AG09309 (cell line): ENCODE measurements around the gene ABLIM1.
A peak's percentile ranks its signal among the peaks of the same experiment; 100 is the strongest.

Experiments
- DNase-seq: peaks from one replicate; pipeline ENCODE4 v3.0.0-alpha.2; 2010; ENCODE audit warnings: low read depth
- H3K4me3 ChIP-seq: 2 replicates; pipeline ENCODE4 v1.5.1; 2011; ENCODE audit warnings: mild to moderate bottlenecking, low read depth, low read length, moderate library complexity; ENCODE audit not compliant: control insufficient read depth
- TF ChIP-seq, protein P1 (sequence below): IDR thresholded peaks from 2 replicates; pipeline ENCODE4 v1.5.1; 2011; ENCODE audit warnings: mild to moderate bottlenecking, low read depth, low read length, inconsistent platforms; ENCODE audit not compliant: insufficient read depth, control insufficient read depth; ENCODE audit errors: missing control alignments

The ABLIM1 gene

DNA sequence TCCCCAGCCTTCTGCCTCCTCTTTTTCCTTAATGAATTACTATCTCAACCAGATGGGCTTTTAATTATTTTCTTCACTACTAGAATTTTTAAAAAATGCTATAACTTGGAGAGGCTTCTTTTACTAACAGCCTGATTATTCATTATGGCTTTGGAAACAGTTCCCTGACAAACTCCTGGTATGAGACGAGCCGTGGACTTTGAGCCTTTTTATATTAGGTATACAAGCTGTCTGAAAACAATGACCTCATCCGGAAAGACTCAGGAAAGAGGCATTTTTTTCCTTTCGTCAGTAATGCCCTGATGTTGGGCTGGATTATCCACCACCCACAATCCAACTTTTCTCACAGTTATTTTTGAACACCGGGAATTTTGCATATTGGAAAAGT is 26.7 kb upstream of the ABLIM1 start:
- no peak for DNase-seq
- H3K4me3 ChIP-seq = no peak overlapping the region
- TF ChIP-seq, protein P1, sequence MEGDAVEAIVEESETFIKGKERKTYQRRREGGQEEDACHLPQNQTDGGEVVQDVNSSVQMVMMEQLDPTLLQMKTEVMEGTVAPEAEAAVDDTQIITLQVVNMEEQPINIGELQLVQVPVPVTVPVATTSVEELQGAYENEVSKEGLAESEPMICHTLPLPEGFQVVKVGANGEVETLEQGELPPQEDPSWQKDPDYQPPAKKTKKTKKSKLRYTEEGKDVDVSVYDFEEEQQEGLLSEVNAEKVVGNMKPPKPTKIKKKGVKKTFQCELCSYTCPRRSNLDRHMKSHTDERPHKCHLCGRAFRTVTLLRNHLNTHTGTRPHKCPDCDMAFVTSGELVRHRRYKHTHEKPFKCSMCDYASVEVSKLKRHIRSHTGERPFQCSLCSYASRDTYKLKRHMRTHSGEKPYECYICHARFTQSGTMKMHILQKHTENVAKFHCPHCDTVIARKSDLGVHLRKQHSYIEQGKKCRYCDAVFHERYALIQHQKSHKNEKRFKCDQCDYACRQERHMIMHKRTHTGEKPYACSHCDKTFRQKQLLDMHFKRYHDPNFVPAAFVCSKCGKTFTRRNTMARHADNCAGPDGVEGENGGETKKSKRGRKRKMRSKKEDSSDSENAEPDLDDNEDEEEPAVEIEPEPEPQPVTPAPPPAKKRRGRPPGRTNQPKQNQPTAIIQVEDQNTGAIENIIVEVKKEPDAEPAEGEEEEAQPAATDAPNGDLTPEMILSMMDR = no peak

DNA sequence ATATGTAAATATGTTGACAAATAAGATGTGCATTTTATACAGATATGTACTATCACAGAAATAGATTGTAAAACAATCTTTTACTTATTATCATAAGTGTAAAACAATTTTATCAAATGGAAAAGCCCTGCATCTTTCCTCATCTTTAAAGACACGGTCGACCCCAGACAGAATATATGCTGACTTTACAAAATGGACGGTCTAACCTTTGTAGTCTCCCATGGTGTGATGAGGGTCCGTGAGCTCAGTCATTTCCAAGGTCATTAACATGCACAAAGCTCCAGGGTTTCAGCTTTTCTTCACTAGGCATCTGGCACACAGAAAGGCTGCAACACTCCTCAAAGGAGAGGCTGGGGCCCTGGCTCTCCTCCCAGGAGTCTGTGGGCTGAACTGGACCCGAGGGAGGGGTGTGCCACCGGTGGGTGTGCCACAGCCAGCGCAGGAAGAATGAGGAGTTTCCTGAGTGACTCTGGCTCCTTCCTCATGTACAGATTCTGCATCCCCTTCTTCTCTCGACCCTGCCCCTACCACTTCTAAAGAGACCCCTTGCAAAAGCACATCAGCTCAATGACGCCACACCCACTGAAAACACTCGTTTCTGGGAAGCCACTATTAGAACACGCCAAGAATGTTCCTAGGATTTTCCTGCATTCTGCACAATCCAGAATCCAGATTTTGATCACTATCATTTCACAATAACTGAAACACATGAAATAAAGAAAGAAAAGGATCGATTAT is 26.2 kb upstream of the ABLIM1 start:
- H3K4me3 ChIP-seq = peak overlapping the region; percentile 31
- TF ChIP-seq, protein P1 = no peak
- no peak for DNase-seq

DNA sequence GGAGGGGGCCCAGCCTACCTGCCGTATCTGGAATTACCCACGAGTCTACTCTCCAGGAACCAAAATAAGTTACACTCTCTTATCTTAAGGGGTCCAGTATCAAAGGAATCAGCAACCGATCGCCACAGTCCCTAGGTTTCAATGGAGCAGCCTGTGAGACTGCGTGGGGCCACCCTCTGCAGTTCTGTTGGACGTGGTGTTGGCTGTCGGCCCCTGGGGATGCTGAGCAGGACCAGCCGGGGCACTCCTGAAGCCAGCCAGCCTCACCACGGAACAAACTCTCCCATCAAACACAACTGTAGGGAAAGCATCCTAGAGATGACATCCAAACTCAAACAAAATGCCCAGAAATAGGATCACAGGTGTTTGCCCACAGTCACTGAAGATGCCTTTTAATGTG is 25.5 kb upstream of the ABLIM1 start:
- TF ChIP-seq, protein P1 = no peak
- DNase-seq = no peak
- H3K4me3 ChIP-seq = no peak overlapping the region

DNA sequence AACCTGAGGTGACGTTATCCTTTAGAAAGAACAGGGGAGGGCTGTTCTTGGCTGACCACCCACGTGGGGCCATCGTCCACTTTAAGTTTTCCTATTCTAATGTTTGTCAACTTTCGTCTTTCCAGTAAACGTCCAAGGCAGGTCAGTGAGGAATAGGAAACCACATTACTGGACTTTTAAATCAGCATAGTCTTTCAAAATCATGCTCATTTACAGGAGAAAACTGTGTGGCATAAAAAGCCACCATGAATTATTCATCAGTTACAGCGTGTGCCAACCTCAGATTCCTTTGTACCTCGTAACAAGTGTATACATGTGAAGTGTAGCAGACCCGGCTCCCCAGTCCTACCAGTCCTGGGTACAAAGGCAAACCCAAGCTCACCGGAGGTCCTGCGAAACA is 25.1 kb upstream of the ABLIM1 start:
- H3K4me3 ChIP-seq = no peak overlapping the region
- TF ChIP-seq, protein P1 = no peak
- DNase-seq = no peak

DNA sequence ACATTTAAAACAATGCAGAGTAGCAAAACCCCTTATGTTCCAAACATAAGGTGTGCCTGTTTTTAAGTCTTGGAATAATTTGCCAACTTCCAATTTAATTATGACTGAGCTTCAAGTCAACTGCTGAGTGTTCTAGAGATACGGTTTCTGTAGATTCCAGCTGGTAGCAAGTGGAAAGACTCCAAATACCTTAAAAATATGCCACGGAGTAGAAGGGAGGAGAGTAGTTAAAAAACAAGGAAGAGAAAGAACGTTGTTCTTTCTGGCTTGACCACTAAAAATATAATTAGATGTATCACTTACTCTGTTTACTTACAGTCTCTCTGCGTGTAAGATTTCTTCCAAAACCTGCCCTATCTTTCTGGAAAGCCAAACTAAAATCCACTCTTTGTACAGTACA is 24.5 kb upstream of the ABLIM1 start:
- TF ChIP-seq, protein P1 = no peak
- no peak overlapping the region for H3K4me3 ChIP-seq
- no peak for DNase-seq

DNA sequence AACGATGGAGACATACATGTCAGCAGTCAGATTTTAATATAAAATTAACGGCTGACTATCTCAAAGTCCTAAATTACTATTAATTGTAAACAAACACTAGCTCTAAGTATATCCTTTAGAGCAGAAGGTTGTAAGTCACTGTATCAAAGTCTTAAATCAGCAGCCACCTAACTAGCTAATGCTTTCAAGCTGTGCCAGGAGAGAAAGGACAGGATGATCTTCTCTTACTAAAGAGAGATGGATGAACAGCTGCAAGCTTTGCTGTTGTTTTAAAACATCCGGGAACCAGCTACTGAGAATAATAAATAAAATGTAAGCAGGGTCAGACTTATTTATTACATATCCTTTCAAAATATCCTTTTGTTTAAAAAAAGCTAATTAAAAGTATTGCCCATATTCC is 24.0 kb upstream of the ABLIM1 start:
- DNase-seq = no peak
- no peak overlapping the region for H3K4me3 ChIP-seq

DNA sequence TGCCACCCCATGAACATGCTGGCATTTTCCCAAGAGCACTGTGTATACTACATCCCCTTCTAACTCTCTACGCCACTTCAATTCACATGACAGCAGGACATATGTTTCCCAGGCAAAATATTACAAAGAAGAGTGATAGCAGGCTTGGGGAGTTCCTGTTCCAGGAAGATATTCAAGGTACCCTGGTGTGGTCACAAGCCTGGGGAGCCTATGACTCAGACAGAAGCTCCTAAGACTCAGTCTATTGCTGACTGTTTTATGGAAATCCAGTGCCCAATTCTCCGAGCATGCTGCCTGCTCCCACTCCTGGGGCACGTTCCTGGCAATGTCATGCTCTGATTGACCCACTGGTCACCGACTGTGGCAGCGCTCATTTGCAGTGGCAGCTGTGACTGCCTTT is 23.5 kb upstream of the ABLIM1 start:
- H3K4me3 ChIP-seq = no peak overlapping the region
- TF ChIP-seq, protein P1 = no peak
- DNase-seq = no peak

More for the DNA sequence above, 24.0 kb upstream of the ABLIM1 start:
- TF ChIP-seq, protein P1 = no peak
